ENCODE results near the gene NUP133.

Gene NUP133

DNA sequence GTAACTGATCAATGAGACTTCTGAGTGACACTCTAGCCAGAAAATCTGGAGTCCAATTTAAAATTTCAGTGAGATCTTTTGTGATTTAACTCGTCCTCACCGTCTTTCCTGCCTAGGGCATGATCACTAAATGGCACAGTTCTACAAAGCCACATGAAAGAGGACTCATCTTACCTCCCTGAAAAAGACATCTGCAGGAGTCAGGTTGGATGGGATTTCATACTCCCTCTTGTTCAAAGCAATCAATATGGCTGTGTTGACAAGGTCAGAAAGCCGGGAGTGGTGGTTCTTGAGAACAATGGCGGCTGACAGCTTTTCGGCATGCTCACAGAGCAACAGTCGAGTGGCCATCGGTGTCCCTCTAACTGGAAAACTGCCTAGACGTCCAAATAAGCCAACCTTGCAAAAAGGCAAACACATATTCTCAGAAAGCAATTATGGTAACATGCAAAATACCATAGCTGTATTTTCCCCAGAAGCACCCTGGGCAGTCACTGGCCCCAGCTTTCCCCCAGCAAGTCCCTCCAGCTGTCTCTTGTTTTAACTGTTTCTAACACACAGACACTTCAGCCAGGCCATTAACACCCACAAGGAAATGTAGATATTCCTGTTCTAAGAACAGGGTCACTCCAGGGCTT is 37.6 kb downstream of the NUP133 start:
- Histone ChIP-seq H3K9me3 (ENCODE audit: control insufficient read depth, insufficient read depth, low read depth, low read length) (no peaks in the 10 kb centered on the region), H3K4me3 (ENCODE audit: low read depth, low read length) (no peak overlapping the region), H3K36me3 (ENCODE audit: control insufficient read depth in 2 of 2, insufficient read depth in 1 of 2, low read length in 2 of 2) (peaks cover 82 to 90% of the 10 kb centered on the region in 2 experiments), H3K27ac (ENCODE audit: extremely low read depth, low read depth, low read length) (no peak overlapping the region), H3K4me1 (ENCODE audit: control insufficient read depth, insufficient read depth, low read length) (no peaks in the 10 kb centered on the region)
- ChIA-PET POLR2A (no interaction called here), CTCF (interaction anchor here (0.9 to 1.2 kb wide), 3 partner anchors 10 to 808 kb away, joined by 3 to 4 read pairs (median 3); no protein-coding TSS in a partner anchor)
- no peak for TF ChIP-seq ZNF518A (tag by site-specific recombination; conservative IDR thresholded peaks at IDR 0.05; ENCODE audit: low read depth)

- no peaks in the 10 kb centered on the region for H3K9me3 ChIP-seq (ENCODE audit: control insufficient read depth, insufficient read depth, low read depth, low read length)
- H3K27ac ChIP-seq (ENCODE audit: extremely low read depth, low read depth, low read length) = no peak overlapping the region
- H3K36me3 ChIP-seq (ENCODE audit: control insufficient read depth in 2 of 2, insufficient read depth in 1 of 2, low read length in 2 of 2) = peaks cover 87 to 96% of the 10 kb centered on the region in 2 experiments
- ChIA-PET POLR2A (interaction anchor here (0.6 kb wide), 1 partner anchor 20 kb away, joined by 5 read pairs; no protein-coding TSS in a partner anchor), CTCF (interaction anchor here (1.4 to 2.9 kb wide), 3 partner anchors 15 to 209 kb away, joined by 3 to 27 read pairs (median 16); no protein-coding TSS in a partner anchor)
- no peak overlapping the region for H3K4me3 ChIP-seq (ENCODE audit: low read depth, low read length)
- TF ChIP-seq, protein P1, sequence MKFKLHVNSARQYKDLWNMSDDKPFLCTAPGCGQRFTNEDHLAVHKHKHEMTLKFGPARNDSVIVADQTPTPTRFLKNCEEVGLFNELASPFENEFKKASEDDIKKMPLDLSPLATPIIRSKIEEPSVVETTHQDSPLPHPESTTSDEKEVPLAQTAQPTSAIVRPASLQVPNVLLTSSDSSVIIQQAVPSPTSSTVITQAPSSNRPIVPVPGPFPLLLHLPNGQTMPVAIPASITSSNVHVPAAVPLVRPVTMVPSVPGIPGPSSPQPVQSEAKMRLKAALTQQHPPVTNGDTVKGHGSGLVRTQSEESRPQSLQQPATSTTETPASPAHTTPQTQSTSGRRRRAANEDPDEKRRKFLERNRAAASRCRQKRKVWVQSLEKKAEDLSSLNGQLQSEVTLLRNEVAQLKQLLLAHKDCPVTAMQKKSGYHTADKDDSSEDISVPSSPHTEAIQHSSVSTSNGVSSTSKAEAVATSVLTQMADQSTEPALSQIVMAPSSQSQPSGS (tag by site-specific recombination; IDR thresholded peaks at IDR 0.05; ENCODE audit: low read depth) = peak; percentile 65
- no peak for TF ChIP-seq ZNF148 (tag by site-specific recombination; IDR thresholded peaks at IDR 0.05; ENCODE audit: borderline replicate concordance)
- no peaks in the 10 kb centered on the region for H3K4me1 ChIP-seq (ENCODE audit: control insufficient read depth, insufficient read depth, low read length)
These were observed 41.3 kb downstream of the NUP133 start for GRCh38 chr1:229466887-229467286.

DNA sequence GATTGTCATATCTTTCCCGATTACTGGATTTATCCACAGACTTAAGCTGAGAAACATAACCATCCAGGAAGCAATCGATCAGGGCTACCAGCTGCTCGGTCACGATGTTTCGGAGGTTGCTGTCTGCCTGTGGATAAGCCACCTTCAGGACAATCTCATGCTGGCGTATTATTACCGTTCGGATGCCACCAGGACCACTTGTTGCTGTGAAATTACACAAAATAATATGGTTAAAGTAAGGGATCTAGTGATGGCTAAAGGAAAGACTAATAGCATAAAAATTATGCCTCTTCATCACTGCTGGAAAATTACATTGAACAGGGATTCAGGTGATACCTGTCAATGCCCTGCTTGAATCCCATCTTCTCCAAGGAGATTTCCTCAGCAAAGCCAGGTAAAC is 43.5 kb downstream of the NUP133 start:
- H3K9me3 ChIP-seq (ENCODE audit: control insufficient read depth, insufficient read depth, low read depth, low read length) = no peaks in the 10 kb centered on the region
- H3K36me3 ChIP-seq (ENCODE audit: control insufficient read depth in 2 of 2, insufficient read depth in 1 of 2, low read length in 2 of 2) = peaks cover 89 to 96% of the 10 kb centered on the region in 2 experiments
- TF ChIP-seq SCRT2 (tag by site-specific recombination; IDR thresholded peaks at IDR 0.05) (peak; percentile 84), ZNF335 (tag by site-specific recombination; conservative IDR thresholded peaks at IDR 0.05) (no peak), ZNF843 (tag by site-specific recombination; IDR thresholded peaks at IDR 0.05) (no peak), SCRT1 (tag by site-specific recombination; IDR thresholded peaks at IDR 0.05; ENCODE audit: borderline replicate concordance) (peak; percentile 81)
- H3K4me3 ChIP-seq (ENCODE audit: low read depth, low read length) = no peak overlapping the region
- POLR2A ChIA-PET = no interaction called here
- H3K4me1 ChIP-seq (ENCODE audit: control insufficient read depth, insufficient read depth, low read length) = no peaks in the 10 kb centered on the region
- H3K27ac ChIP-seq (ENCODE audit: extremely low read depth, low read depth, low read length) = no peak overlapping the region
- CTCF ChIA-PET = interaction anchor here (0.6 to 2.0 kb wide), 5 partner anchors 17 to 1529 kb away, joined by 3 to 9 read pairs (median 4); no protein-coding TSS in a partner anchor
